Measurements from ENCODE around the gene CLOCK.

The CLOCK gene

DNA sequence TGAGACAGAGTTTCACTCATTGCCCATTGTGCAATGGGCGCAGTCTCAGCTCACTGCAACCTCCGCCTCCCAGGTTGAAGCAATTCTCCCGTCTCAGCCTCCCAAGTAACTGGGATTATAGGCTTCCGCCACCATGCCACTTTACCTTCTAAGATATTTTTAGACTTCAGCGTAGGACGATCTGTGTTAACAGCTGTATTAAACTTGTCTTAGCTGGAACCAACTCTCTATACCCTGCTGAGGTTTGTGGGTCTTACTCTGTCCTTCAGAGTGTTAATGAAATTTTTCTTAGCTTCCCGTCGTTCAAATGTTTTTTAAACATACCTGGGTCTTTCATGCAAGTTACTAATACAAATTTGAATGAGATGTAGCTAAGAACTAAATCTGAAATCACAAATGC, 136.3 kb downstream of the CLOCK start:
- DNase-seq = no peak

DNA sequence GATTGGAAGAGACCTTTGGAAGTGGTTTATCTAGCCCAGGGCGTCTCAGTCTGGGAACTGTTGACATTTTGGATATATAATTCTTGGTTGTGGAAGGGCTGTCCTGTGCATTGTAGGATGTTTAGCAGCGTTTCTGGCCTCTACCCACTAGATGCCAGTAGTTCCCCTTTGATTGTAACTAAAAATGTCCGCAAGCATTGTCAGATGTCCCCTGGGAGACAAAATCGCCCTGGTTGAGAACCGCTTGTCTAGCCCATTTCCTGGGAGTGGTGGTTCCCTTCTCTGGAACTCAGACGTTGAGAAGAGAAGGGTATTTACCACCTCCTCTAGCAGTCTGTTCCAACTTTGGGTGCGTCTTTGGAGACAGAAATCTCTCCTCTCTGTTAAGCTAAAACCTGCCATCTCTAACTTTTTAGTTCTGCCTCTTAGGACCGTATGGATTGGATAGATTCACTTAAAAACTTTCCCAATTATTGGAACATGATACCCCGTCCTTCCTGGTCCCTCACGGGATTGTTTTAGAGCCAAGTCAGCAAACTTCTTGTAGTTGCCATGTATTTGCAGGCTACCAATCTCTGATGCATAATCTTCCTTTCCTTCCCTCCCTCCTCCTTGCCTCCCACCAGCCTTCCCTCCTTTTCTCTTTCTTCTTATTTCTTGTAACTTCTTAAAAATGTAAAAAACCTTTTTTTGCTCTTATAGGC, 137.1 kb downstream of the CLOCK start:
- DNase-seq = no peak

DNA sequence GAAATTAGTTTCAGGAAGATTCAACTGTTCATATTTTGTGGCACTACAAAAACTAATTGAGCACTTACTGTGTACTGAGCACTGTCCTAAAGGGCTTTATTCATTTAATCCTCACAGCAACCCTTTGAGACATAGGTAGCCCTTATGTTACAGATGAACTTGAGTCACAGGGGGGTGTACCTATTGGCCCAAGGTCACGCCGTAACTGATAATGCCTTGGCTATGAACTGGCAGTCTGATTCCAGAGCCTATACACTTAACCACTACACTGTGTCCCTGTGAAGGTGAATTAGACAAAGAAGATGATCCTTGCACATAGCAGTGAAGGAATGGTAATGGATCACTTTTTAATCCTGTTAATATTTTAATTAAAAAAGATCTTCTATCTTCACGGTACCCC, 138.9 kb downstream of the CLOCK start:
- DNase-seq = no peak

DNA sequence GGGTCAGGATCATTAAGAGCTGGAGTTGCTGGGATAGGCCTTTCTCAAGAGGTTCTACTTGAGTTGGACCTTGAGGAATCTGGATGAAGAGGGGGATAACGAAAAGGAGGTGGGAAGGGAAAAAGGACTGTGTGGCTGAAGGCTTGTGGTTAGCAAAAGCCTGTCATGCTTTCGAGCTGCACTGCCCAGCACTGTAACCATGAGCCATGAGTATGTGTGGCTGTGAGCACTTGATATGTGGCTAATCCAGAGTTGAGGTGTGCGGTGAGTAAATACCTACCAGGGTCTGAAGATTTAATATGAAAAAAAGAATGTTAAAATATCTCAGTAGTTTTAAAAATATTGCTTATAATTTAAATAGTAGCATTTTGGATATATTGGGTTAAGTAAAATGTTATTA, 139.6 kb downstream of the CLOCK start:
- DNase-seq = no peak

DNA sequence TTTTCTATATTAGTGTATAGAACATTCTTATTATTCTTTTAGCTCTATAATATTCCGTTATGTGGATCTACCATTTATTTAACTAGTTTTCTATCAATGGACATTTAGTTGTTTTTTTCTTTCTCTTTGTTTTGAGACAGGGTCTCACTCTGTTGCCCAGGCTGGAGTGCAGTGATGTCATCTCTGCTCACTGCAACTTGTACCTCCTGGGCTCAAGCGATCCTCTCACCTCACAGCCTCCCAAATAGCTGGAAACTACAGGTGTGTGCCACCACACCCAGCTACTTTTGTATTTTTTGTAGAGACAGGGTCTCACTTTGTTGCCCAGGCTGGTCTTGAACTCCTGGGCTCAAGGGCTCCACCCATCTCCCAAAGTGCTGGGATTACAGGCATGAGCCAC, 140.2 kb downstream of the CLOCK start:
- DNase-seq = no peak

DNA sequence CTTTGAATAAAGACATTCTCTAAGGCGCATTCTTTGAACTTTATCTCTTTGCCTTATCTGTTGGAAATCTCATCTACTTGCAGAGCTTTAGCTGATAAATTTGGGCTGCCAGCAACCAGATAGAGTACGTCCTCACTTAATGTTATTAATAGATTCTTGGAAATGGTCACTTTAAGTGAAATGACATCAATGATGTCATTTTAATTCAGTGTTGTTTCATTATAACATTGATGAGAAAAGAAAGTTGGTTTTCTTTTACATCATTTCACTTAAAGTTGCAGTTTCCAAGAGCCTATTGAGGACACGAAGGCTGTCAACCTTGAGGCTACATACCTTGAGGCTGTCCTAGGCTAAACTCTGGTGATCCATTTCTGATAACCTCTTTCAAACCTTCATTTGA, 141.6 kb downstream of the CLOCK start:
- no peak for DNase-seq

DNA sequence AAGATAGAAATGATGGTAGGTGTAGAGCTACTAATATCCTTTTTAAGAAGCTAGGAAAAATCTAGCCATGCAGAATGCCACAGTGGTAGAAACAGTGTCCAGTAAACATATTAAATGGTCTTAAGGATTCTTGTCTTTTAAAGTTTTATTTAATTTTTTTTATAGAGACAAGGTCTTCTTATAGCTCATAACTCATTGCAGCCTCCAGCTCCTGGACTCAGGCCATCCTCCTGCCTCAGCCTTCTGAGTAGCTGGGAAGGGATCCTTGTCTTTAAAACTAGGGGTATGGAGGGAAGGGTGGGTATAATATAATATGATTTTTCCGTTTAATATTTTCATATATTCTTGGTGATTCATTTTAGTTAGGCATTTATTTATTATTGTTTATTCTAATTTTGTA, 147.1 kb downstream of the CLOCK start:
- DNase-seq = no peak

DNA sequence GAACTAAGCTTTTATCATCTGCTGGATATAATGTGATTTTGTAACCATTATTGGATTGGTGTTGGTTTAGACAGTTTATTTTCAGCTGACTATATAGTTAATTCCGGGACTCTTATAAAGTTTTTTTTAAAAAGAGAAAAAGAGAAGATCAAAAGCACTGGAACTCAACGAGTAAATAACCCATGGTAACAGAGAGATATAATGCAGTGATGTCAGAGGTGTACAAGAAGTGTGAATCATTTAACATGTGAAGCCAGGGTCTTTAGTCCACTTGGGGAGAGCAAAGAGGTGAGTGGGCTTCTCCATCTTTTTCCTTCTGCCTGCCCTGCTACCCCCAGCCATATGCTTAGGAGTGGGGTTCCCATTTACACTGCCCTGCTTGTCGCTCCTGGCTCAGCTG, 147.7 kb downstream of the CLOCK start:
- no peak for DNase-seq

DNA sequence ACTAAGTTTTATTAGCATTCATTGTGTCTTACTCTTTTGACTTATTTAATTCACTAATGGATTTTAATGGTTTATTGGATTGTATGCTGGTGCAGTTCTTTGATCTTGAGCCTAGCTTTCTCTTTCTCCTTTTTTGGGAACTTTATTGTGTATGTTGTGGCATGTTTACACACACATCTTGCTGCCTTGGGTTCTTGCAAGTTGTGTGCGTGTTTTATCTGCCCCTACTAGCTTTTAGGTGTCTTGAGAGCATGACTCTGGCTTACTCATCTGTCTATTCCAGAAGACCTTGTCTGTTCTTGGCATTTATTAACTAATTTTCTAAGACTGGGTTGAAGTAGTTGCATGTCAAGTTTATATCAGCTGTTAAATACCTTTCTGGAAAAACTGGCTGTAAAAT, 148.2 kb downstream of the CLOCK start:
- DNase-seq = no peak

DNA sequence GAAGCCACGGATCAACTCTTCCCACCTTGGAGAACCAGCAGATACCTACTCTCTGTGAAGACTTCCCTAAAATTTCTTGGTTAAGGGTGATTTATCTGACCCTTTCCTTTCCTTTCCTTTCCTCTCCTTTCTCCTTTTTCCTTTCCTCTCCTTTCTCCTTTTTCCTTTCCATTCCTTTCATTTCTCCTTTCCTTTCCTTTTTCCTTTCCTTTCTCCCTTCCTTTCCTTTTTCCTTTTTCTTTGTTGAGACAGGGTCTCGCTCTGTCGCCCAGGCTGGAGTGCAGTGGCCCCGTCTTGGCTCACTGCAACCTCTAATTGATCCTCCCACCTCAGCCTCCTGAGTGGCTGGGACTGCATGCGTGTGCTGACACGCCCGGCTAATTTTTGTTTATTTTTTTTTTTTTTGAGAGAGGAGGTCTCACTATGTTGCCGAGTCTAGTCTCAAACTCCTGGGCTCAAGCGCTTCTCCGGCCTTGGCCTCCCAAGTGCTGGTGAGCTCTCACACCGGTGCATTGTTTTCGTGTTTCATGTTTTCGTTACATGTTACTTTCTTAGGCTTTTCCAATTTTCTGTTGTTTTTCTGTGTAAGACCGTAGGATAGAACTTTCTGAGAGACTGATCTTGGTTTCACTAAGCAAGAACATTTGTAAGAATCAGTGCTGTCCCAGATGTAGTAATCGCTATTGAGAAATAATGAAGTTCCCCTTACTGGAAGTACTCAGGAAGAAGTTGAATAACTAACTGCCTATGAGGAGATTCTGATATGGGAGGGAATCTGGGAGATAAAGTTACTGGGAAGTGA, 149.0 kb downstream of the CLOCK start:
- DNase-seq = no peak

DNA sequence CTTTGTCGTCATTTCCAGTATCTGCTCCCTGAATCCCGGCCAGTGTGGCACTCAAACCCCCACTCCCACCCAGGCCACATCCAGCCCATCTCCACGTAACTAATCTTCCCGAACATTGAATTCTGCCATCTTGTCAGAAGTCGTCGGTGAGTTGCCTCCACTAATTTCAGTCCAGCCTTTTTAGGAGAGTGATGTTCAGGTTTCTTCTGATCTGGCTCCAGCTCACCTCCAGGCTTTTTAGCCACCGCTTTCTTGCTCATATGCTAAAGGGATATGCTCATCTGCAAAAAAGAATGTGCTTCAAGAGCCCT, 149.6 kb downstream of the CLOCK start:
- DNase-seq = no peak

DNA sequence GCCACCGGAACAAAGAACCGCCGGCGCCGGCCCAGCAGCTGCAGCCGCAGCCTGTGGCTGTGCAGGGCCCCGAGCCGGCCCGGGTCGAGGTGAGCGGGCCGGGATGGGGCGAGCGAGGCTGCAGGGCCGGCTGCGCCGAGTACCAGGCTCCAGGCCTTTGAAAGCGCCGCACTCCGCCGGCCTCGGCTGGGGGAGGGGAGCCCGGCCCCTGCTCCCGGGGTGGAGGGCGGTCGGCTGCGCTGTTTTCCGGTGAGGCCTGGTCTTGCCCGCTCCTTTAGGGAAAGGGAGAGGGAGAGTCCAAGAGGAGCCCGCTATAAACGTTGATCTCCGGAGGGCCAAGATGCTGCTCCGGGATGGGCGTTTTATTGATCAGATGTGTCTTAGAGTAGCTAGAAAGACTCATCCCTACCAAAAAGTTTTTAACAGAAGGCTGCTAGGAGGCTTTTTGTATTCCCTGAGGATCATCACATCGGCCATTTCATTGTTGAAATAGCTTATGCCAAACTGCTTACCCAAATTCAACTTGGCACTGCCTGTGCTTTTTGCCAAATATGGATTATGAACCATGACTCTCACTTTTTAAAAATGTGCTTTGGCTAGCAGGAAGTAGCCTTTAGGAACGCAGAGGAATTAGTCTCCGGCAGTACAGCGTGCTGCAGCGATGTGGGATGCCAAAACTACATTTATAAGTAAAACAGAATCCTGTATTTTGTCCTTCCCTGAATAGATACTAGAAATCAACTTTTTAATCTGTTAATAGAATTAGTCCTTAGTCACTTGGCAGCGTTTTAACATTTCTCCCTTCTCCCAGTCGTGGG, 150.2 kb downstream of the CLOCK start:
- peak; percentile 51 to 56 for DNase-seq

DNA sequence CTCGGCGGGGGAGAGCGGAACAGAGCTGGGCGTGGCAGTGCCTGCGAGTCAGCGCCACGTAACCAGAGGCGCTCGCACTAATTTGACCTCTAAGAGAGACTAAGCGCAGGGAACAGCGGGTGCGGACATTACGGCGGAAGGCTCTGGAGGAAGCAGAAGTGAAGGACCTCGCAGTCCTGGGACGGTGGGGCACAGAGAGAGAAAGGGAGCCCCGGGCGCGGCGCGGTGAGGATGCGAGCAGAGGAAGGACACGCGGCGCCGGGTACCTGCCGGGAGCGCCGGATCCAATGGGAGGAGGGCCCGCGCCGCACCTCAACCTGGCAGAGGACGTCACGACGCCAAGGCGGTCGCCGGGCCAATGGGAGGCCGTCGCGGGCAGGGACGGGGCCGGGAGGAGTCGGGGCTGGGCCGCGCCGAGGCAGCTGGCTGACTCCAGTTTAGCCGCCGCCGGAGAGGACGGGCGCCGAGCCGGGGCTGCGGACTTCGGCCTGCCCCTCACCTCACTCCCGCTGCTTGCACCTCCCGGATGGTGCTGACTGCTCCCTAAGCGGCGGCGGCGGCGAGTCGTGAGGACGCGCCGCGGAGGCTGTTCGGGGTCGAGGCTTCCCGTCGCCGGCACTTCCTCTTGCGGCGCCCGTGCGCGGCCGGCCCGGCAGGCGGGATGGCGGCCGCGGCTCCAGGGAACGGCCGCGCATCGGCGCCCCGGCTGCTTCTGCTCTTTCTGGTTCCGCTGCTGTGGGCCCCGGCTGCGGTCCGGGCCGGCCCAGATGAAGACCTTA, 151.0 kb downstream of the CLOCK start, which contains the start of gene TMEM165:
Gene TMEM165, plus strand, starts transcription at position 429 of the 779 bp plus-strand sequence. Its CDS starts 233 bp downstream, at position 662.
- peak; percentile 94 to 95 for DNase-seq

DNA sequence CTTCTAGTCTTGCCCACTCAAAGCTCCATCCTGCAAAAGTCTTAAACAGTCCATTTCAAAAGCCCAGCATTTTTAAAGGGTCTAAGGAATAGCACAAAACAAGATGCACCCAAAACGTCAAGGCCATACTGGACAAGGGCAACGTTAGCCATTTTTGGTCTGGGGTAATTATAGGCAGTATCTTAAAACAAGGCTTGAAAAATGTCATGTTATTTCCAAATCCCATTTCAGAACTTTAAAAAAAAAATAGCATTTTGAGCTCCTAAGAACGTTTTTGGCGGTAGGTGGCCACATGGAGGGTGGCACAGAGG, 151.5 kb downstream of the CLOCK start:
- no peak for DNase-seq

DNA sequence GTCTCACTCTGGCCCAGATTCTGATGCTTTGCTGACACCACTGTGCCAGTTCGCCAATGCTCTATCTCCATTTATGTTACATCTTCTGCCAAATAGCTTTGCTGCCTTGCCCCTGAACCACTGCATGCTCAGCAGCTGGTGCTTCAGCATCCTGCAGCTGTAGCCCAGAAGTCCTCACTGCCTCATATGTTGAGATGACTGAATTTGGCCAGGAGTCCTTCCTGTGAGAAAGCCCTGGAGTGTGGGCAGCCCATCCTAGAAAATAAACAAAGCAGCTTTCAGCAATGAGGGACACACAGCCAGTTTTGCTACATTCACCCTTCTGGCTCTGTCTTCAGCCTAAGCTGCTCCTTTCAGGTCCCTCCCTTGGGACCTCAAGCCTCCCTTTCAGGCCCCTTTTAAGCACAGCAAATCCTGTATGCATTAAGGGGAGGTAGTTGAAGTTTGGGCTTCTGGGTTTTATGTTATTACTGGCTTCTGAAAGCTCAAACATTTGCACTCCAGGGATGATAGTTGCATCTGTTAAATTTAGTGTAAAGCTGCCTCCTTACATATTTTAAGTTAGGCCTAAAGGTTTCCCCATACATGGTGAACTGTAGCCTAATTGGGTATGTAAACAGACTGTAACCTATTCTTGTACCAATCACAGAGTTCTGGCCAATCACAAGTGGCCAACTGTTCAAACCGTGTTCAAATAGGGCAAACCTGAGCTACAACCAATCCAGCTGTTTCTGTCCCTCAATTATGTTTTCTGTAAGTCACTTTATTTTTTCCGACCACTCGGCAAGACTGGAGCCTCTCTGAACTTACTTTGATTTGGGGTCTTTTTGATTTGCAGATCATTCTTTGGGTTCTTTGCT, 153.0 kb downstream of the CLOCK start:
- peak; percentile 38 to 53 for DNase-seq

DNA sequence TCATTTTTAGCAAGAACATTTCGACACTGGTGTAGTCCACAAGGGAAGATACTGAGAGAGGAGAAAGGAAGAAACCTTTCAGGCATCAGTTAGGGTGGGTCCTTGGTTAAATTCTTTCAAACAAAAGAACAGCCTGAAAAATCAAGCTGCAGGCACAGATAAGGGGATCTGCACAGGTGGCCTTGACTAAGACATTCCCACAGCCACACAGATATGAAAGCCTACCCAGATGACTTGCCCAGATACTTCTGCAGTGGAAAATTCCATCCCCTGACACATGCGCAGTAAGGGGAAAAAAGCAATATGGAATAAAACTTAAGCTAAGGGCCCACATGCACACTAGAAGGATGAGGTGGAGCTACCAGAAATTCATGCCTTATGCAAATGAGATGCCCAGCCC, 159.9 kb downstream of the CLOCK start:
- DNase-seq = no peak

DNA sequence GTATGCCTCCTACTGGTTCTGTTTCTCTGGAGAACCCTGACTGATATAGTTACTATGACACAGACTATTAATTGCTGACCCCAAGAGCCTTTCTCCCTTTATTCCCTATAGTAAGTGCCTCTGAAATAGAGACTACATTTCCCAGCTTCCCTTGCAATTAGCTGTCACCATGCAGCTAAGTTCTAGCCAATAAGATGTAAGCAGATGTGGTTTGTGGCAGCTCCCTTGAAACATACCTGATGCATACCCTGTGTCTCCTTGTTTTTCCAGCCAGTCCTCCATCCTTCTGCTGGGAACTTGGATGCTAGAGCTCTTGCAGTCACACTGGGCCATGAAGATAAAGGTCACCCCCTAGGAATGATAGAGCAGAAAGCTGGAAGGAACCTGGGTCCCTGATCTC, 160.6 kb downstream of the CLOCK start:
- peak in 1 of 2 experiments; percentile 33 for DNase-seq

DNA sequence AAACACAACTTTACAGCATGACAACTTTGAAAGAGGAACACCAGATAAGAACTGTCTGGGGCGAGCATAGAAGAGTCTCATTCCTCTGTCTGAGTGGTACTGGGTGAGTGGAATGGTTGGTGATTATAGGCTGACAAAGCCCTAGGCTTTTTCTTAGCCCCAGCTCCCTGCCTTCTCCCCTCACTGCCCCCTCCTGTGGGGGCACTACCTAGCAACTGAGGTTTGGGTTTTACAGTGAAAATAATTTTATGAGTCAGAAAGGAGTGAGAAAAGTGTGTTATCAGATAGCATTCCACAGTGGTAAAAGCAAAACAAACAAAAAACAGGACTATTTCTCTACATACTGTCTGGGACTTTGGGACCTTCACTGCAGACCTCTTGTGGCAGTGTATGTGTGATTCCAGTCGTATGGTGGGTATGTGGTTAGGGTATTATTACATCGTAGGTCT, 161.5 kb downstream of the CLOCK start:
- DNase-seq = no peak

DNA sequence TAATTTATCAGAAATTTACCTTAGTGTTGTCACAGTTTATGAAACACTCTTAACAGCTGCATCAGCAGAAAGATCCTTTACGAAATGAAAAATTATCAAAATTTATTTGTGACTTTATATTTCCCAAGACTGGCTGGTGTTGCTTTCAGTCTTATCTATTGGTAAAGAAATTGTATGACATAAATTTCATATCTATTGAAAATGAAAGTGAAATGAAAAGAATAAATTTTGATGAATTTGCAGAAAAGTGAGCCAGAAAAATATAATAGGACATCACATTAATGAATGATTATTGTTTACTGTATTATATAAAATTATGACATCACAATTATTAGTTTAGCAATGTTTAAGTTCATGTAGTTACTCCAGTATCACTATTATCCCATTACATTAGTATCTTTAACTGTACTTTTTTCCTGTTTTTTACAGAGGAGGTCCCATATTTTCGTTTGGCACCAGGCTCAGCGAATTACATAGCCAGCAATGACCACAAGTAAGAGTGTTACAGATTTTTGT, 164.2 kb downstream of the CLOCK start:
- DNase-seq = no peak

DNA sequence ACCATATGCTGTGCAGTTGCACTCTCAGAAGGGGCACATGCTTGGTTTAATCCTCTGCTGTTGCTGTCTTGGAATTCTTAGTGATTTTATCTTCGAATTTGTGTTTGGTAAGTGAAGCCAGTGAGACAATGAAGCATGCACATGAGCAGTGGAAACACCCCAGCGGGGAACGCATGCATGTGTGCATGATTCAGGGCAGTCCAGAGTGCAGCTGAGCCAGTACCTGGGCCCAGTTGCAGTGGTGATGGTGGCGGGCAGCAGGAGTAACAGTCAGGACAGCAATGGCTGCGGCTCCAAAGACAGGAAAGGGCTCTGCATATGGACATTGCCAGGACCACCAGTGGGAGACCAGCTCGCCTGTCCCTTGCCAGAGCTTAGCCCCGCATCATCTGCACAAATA, 165.2 kb downstream of the CLOCK start:
- no peak for DNase-seq

DNA sequence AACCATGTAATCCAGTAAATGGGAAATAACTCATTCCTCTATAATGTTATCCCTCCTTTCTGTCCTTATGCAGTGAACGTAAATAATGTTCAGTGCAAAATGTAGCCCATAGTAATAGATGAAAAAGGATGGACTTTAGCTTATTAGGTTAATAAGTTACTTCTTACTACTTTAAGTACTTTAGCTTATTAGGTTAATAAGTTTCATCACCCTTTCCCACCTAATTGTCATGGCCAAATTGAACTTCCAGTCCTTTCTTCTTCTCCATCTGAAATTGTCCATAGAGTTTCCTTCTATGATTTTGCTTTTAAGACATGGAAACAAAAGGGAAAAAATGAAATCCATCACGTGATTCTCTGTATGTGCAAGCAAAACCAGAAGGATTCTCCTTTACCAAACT, 166.1 kb downstream of the CLOCK start:
- no peak for DNase-seq
